Right lobe of liver (tissue), 4 donors: ENCODE results near the gene DHX34.

Source experiments
- POLR2A ChIP-seq: fragments of 450-650 bp; IDR thresholded peaks from one replicate; pipeline ENCODE4 v1.6.1; 2017; ENCODE audit warnings: antibody characterized with exemption, mild to moderate bottlenecking
- TF ChIP-seq, protein P1 (sequence below), 4 donors: fragments of 200-600 bp in 3 of 4; fragments of 450-650 bp in 1 of 4; IDR thresholded peaks; one replicate each; pipeline versions ENCODE4 v1.5.1 to v1.8.0; 2016 to 2022; ENCODE audit warnings: antibody characterized with exemption in 4 of 4, mild to moderate bottlenecking in 2 of 4
- donor health status: DM: no; HTN: no; CAD: no.
- donor health status: DM: no; HTN: no; CAD: no.
- donor health status: DM: no; HTN: yes; CAD: no.

DNA sequence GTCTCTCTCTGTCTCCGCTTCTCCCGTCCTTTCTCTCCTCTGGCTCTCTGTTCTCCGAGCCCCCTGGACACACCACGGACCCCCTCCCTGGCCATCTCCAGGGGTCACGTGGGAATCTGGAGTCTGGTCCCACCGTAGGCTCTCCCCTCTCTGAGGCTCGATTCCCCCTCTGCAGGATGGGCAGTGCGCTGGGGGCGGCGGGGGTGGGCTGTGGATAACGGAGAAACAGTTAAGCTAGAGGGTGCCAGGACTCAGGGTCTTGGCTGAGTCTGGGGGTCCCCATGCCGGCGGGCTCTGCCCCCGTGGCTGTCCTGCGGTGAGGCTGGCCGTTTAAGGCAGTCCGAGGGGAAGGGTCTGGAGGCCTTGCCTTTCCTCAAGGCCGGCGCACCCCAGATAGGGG, 70.7 kb downstream of the DHX34 start:
- TF ChIP-seq POLR2A = no peak
- TF ChIP-seq, protein P1, sequence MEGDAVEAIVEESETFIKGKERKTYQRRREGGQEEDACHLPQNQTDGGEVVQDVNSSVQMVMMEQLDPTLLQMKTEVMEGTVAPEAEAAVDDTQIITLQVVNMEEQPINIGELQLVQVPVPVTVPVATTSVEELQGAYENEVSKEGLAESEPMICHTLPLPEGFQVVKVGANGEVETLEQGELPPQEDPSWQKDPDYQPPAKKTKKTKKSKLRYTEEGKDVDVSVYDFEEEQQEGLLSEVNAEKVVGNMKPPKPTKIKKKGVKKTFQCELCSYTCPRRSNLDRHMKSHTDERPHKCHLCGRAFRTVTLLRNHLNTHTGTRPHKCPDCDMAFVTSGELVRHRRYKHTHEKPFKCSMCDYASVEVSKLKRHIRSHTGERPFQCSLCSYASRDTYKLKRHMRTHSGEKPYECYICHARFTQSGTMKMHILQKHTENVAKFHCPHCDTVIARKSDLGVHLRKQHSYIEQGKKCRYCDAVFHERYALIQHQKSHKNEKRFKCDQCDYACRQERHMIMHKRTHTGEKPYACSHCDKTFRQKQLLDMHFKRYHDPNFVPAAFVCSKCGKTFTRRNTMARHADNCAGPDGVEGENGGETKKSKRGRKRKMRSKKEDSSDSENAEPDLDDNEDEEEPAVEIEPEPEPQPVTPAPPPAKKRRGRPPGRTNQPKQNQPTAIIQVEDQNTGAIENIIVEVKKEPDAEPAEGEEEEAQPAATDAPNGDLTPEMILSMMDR (IDR thresholded peaks at IDR 0.05) = no peak
